ENCODE data around the gene HOXD8.

GRCh38 chr2:176134035-176134434 lies 4.5 kb downstream of the HOXD8 start:
- TF ChIP-seq, protein P1, sequence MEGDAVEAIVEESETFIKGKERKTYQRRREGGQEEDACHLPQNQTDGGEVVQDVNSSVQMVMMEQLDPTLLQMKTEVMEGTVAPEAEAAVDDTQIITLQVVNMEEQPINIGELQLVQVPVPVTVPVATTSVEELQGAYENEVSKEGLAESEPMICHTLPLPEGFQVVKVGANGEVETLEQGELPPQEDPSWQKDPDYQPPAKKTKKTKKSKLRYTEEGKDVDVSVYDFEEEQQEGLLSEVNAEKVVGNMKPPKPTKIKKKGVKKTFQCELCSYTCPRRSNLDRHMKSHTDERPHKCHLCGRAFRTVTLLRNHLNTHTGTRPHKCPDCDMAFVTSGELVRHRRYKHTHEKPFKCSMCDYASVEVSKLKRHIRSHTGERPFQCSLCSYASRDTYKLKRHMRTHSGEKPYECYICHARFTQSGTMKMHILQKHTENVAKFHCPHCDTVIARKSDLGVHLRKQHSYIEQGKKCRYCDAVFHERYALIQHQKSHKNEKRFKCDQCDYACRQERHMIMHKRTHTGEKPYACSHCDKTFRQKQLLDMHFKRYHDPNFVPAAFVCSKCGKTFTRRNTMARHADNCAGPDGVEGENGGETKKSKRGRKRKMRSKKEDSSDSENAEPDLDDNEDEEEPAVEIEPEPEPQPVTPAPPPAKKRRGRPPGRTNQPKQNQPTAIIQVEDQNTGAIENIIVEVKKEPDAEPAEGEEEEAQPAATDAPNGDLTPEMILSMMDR (IDR thresholded peaks at IDR 0.05; ENCODE audit: insufficient read depth, low read depth, low read length), result no peak
- no peak for TF ChIP-seq EZH2 (IDR thresholded peaks at IDR 0.05; ENCODE audit: insufficient read depth, low read length)
